Smooth muscle cell (in vitro differentiated cells): ENCODE measurements around the gene CHD2. TPM values are rescaled to one million over a fixed set of nuclear protein-coding genes. Genes with fewer than 3 reads are reported as not detected.
A peak's percentile ranks its signal among the peaks of the same experiment; 100 is the strongest.

Experiments
- DNase-seq: peaks from one replicate; lab custom pipeline; 2025; ENCODE audit not compliant: unreplicated experiment; lab: John Stamatoyannopoulos, UW
- H2AFZ ChIP-seq: fragments of 200-600 bp; sonication (generic); 2 replicates; pipeline ENCODE4 v1.6.0; 2016; ENCODE audit warnings: antibody characterized with exemption, low read depth, mild to moderate bottlenecking
- H3F3A ChIP-seq: fragments of 200-600 bp; sonication (generic); 2 replicates; pipeline ENCODE4 v1.6.0; 2017; ENCODE audit warnings: antibody characterized with exemption, low read depth
- H3K27ac ChIP-seq: fragments of 200-600 bp; sonication (generic); 2 replicates; pipeline ENCODE4 v1.5.1; 2016; ENCODE audit warnings: low read depth, mild to moderate bottlenecking
- H3K27me3 ChIP-seq: fragments of 200-600 bp; sonication (generic); 2 replicates; pipeline ENCODE4 v1.6.1; 2016; ENCODE audit warnings: low read depth, mild to moderate bottlenecking
- H3K36me3 ChIP-seq: fragments of 200-600 bp; sonication (generic); 2 replicates; pipeline ENCODE4 v1.5.1; 2016; ENCODE audit warnings: low read depth
- H3K4me1 ChIP-seq: fragments of 200-600 bp; sonication (generic); 2 replicates; pipeline ENCODE4 v1.5.1; 2016; ENCODE audit warnings: low read depth
- H3K4me2 ChIP-seq: fragments of 200-600 bp; sonication (generic); 2 replicates; pipeline ENCODE4 v1.6.0; 2016; ENCODE audit warnings: mild to moderate bottlenecking
- H3K4me3 ChIP-seq: fragments of 200-600 bp; sonication (generic); 2 replicates; pipeline ENCODE4 v1.5.1; 2016; ENCODE audit warnings: mild to moderate bottlenecking
- H3K79me2 ChIP-seq: fragments of 200-600 bp; sonication (generic); 2 replicates; pipeline ENCODE4 v1.6.0; 2016; ENCODE audit warnings: low read depth, mild to moderate bottlenecking
- H3K9ac ChIP-seq: fragments of 200-600 bp; sonication (generic); 2 replicates; pipeline ENCODE4 v1.6.0; 2016; ENCODE audit warnings: low read depth
- H3K9me3 ChIP-seq: fragments of 200-600 bp; sonication (generic); replicated peaks from 2 replicates; pipeline ENCODE4 v1.5.1; 2016; ENCODE audit warnings: low read depth
- H4K20me1 ChIP-seq: fragments of 200-600 bp; sonication (generic); 2 replicates; pipeline ENCODE4 v1.6.0; 2016; ENCODE audit warnings: low read depth
- CTCF ChIP-seq: fragments of 200-600 bp; sonication (generic); IDR thresholded peaks from 2 replicates; pipeline ENCODE4 v1.5.1; 2017; ENCODE audit warnings: borderline replicate concordance, mild to moderate bottlenecking, antibody characterized with exemption; ENCODE audit not compliant: insufficient read depth, poor library complexity, severe bottlenecking
- WGBS: methylation state at CpG from one replicate; pipeline ENCODE4 v1.1.7; 2016; ENCODE audit warnings: low lambda C conversion rate; 5-methylcytosine and 5-hydroxymethylcytosine counted together
- polyA plus RNA-seq: library from polyadenylated mRNA; unstranded; fragments of >200 nt; fragmentation: Nextera tagmentation; extraction: Ambion mirVana; gene quantifications from 2 replicates; pipeline ENCODE4 v1.2.1, GENCODE V29; 2016
- total RNA-seq: library from RNA; depleted of rRNA; stranded (reverse); fragments of >200 nt; gene quantifications from 2 replicates; pipeline ENCODE4 v1.2.3, GENCODE V29; 2014

The CHD2 gene
- total and polyA plus RNA-seq, 2 experiments from 2014 or later = 64.4 to 99.2 TPM

GRCh38 chr15:93020976-93021772 lies 121.0 kb downstream of the CHD2 start:
- H3F3A ChIP-seq = peaks cover 44% of the 10 kb centered on the region

DNA sequence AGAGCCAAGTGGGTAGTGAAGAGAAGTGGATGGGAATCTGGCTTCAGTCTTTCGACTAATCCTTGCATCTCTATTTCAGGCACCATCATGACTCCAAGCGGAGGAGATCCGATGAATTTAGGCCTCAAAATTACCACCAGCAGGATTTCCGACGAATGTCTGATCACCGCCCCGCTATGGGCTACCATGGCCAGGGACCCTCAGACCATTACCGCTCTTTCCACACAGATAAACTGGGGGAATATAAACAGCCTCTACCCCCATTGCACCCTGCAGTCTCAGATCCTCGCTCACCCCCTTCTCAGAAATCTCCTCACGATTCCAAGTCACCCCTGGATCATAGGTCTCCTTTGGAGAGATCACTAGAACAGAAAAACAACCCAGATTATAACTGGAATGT lies 124.2 kb downstream of the CHD2 start:
- Histone ChIP-seq H3K36me3 (peaks cover 39% of the 10 kb centered on the region), H4K20me1 (peaks cover 100% of the 10 kb centered on the region), H3K27ac (no peak overlapping the region), H3F3A (peaks cover 51% of the 10 kb centered on the region), H3K4me2 (no peak overlapping the region), H3K4me3 (no peak overlapping the region), H3K9ac (no peak overlapping the region), H3K79me2 (peaks cover 21% of the 10 kb centered on the region), H3K9me3 (no peaks in the 10 kb centered on the region), H3K4me1 (no peaks in the 10 kb centered on the region), H2AFZ (no peak overlapping the region), H3K27me3 (no peaks in the 10 kb centered on the region)
- no peak for DNase-seq
- WGBS = 99% methylated on average over 10 of the region's 10 CpGs
- no peak for TF ChIP-seq CTCF

More at GRCh38 chr15:93020976-93021772, 121.0 kb downstream of the CHD2 start:
- H3K27me3 ChIP-seq = no peaks in the 10 kb centered on the region
- no peak for TF ChIP-seq CTCF
- H3K79me2 ChIP-seq = peaks cover 35% of the 10 kb centered on the region
- no peak overlapping the region for H3K9ac ChIP-seq
- peaks cover 94% of the 10 kb centered on the region for H4K20me1 ChIP-seq
- H3K27ac ChIP-seq = peak overlapping the region; percentile 1
- peaks cover 55% of the 10 kb centered on the region for H3K36me3 ChIP-seq
- H3K4me1 ChIP-seq = no peaks in the 10 kb centered on the region
- H3K4me2 ChIP-seq = no peak overlapping the region
- no peaks in the 10 kb centered on the region for H3K9me3 ChIP-seq
- no peak for DNase-seq
- H3K4me3 ChIP-seq = no peak overlapping the region
- WGBS = 96% methylated on average over 3 of the region's 3 CpGs
- H2AFZ ChIP-seq = no peak overlapping the region

DNA sequence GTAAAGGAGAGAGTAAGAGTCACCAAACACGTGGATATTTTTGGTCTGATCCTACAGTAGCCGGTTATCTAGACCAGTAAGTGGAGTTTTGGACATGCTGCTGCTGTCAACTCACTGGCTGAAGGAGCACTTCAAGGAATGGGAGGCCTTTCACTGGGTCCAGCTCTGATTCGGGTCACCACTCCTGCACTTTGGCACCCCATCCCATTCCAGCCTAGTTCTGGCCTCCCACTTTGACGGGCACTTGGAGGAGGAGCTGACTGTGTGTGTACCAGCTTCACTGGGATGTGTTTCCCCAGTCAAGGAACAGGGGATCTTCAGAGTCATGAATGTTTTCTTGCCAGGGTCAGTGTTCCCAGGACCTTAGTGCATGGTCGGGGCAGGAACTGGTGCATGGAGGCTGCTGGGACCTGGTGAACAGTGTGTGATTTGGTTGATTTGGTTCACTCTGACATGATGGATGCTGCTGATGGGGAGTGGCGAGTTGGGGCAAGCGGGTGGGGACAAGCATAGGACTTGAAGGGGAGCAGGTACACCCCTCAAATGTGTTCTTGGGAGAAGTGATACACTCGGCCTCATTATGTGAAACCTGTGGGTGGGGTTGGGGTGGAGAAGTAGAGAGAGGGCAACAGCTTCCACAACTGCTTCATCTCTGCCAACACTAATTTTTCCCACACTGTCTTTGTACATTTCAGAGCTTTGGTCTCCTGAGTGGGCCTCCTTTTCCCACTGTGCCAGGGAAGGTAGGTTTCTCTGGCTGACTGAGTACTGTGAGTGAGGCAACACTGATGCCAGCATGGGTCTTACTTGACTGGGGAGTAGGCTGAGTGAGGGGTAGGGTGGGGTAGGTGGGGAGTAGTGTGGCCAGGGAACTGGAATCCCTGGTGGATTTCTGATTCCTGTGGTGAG lies 124.8 kb downstream of the CHD2 start:
- Histone ChIP-seq H3K4me2 (no peak overlapping the region), H3K9me3 (no peaks in the 10 kb centered on the region), H3K4me3 (no peak overlapping the region), H3K9ac (no peak overlapping the region), H3K36me3 (peaks cover 33% of the 10 kb centered on the region), H3K4me1 (no peaks in the 10 kb centered on the region), H2AFZ (no peak overlapping the region), H3K27me3 (no peaks in the 10 kb centered on the region), H3F3A (peaks cover 49% of the 10 kb centered on the region), H4K20me1 (peaks cover 97% of the 10 kb centered on the region), H3K79me2 (peaks cover 18% of the 10 kb centered on the region), H3K27ac (no peak overlapping the region)
- no peak for DNase-seq
- no peak for TF ChIP-seq CTCF
- WGBS = 93% methylated on average over 7 of the region's 8 CpGs
